H9 (cell line): ENCODE data around the gene CPNE7. TPM values are rescaled to one million over a fixed set of nuclear protein-coding genes. Genes with fewer than 3 reads are reported as not detected.

Source experiments
- DNase-seq: peaks from one replicate; pipeline ENCODE4 v3.0.0-alpha.2; 2017
- H2AFZ ChIP-seq: one replicate; pipeline ENCODE4 v1.6.1; 2013; ENCODE audit warnings: mild to moderate bottlenecking, low read length, control low read depth, moderate library complexity
- H2AK5ac ChIP-seq: 2 replicates; pipeline ENCODE4 v1.6.1; 2013; ENCODE audit warnings: low read length, control low read depth, mixed read lengths; ENCODE audit not compliant: insufficient read length
- H2BK120ac ChIP-seq: one replicate; pipeline ENCODE4 v1.6.1; 2013; ENCODE audit warnings: low read depth, mild to moderate bottlenecking, low read length, control low read depth, inconsistent platforms; ENCODE audit not compliant: poor library complexity, severe bottlenecking
- H2BK12ac ChIP-seq: 2 replicates; pipeline ENCODE4 v1.6.1; 2013; ENCODE audit warnings: low read length, control low read depth, mixed read lengths, low read depth; ENCODE audit not compliant: insufficient read length
- H2BK15ac ChIP-seq: 2 replicates; pipeline ENCODE4 v1.6.1; 2013; ENCODE audit warnings: low read depth, low read length, control low read depth
- H2BK20ac ChIP-seq: one replicate; pipeline ENCODE4 v1.6.1; 2013; ENCODE audit warnings: low read depth, mild to moderate bottlenecking, low read length, control low read depth, inconsistent platforms; ENCODE audit not compliant: poor library complexity, severe bottlenecking
- H2BK5ac ChIP-seq: 2 replicates; pipeline ENCODE4 v1.6.1; 2013; ENCODE audit warnings: low read length, control low read depth, mixed read lengths; ENCODE audit not compliant: insufficient read length
- H3K14ac ChIP-seq: 2 replicates; pipeline ENCODE4 v1.6.1; 2013; ENCODE audit warnings: low read length, control low read depth; ENCODE audit not compliant: insufficient read depth
- H3K18ac ChIP-seq: 2 replicates; pipeline ENCODE4 v1.6.1; 2013; ENCODE audit warnings: low read depth, mild to moderate bottlenecking, mixed read lengths, low read length, control low read depth; ENCODE audit not compliant: insufficient read length
- H3K23ac ChIP-seq: 2 replicates; pipeline ENCODE4 v1.6.1; 2013; ENCODE audit warnings: low read length, control low read depth, mixed read lengths, low read depth; ENCODE audit not compliant: insufficient read length
- H3K23me2 ChIP-seq: 2 replicates; pipeline ENCODE4 v1.6.1; 2013; ENCODE audit warnings: low read depth, mild to moderate bottlenecking, mixed read lengths, low read length, control low read depth; ENCODE audit not compliant: insufficient read length, poor library complexity, severe bottlenecking
- H3K27ac ChIP-seq: 2 replicates; pipeline ENCODE4 v1.5.1; 2013; ENCODE audit warnings: low read length, control low read depth, mixed read lengths, low read depth; ENCODE audit not compliant: insufficient read length
- H3K27me3 ChIP-seq: 2 replicates; pipeline ENCODE4 v1.6.1; 2013; ENCODE audit warnings: low read length, control low read depth, inconsistent platforms; ENCODE audit not compliant: insufficient read depth
- H3K4ac ChIP-seq: 2 replicates; pipeline ENCODE4 v1.6.1; 2013; ENCODE audit warnings: low read depth, mild to moderate bottlenecking, control low read depth, inconsistent platforms, low read length, moderate library complexity
- H3K4me1 ChIP-seq: 2 replicates; pipeline ENCODE4 v1.6.1; 2013; ENCODE audit warnings: low read length, control low read depth, inconsistent platforms; ENCODE audit not compliant: insufficient read depth
- H3K4me2 ChIP-seq: 2 replicates; pipeline ENCODE4 v1.6.1; 2013; ENCODE audit warnings: low read length, control low read depth, mixed read lengths; ENCODE audit not compliant: insufficient read length, insufficient read depth
- H3K56ac ChIP-seq: 2 replicates; pipeline ENCODE4 v1.6.1; 2013; ENCODE audit warnings: low read depth, mild to moderate bottlenecking, mixed read lengths, low read length, control low read depth; ENCODE audit not compliant: insufficient read length
- H3K79me1 ChIP-seq: 2 replicates; pipeline ENCODE4 v1.6.1; 2013; ENCODE audit warnings: low read depth, mild to moderate bottlenecking, moderate library complexity, low read length, control low read depth, inconsistent platforms; ENCODE audit not compliant: insufficient read depth, poor library complexity, severe bottlenecking
- H3K79me2 ChIP-seq: 2 replicates; pipeline ENCODE4 v1.6.1; 2013; ENCODE audit warnings: low read length, control low read depth, inconsistent platforms; ENCODE audit not compliant: insufficient read depth
- H3K9ac ChIP-seq: 2 replicates; pipeline ENCODE4 v1.6.1; 2013; ENCODE audit warnings: low read length, control low read depth, mixed read lengths; ENCODE audit not compliant: insufficient read length; ENCODE audit errors: extremely low read depth
- H3K9me3 ChIP-seq: one replicate; pipeline ENCODE4 v1.6.1; 2013; ENCODE audit warnings: low read depth, low read length, inconsistent platforms; ENCODE audit not compliant: control insufficient read depth
- H3T11ph ChIP-seq: one replicate; pipeline ENCODE4 v1.6.1; 2013; ENCODE audit warnings: mild to moderate bottlenecking, low read length, control low read depth, inconsistent platforms
- H4K20me1 ChIP-seq: one replicate; pipeline ENCODE4 v1.6.1; 2013; ENCODE audit not compliant: control insufficient read depth, insufficient read length, insufficient read depth
- H4K5ac ChIP-seq: 2 replicates; pipeline ENCODE4 v1.6.1; 2013; ENCODE audit warnings: low read depth, mild to moderate bottlenecking, mixed read lengths, low read length, control low read depth; ENCODE audit not compliant: insufficient read length
- H4K8ac ChIP-seq: replicated peaks from 2 replicates; pipeline ENCODE4 v1.6.1; 2013; ENCODE audit warnings: low read length, control low read depth, mixed read lengths, low read depth; ENCODE audit not compliant: insufficient read length
- H4K91ac ChIP-seq: 2 replicates; pipeline ENCODE4 v1.6.1; 2013; ENCODE audit warnings: low read depth, mild to moderate bottlenecking, moderate library complexity, mixed read lengths, low read length, control low read depth; ENCODE audit not compliant: insufficient read length
- H3K27ac Mint-ChIP-seq, 3 experiments: 2 replicates in 2 of 3; 3 replicates in 1 of 3; pipeline ENCODE4 v1.8.0; 2020 to 2021; ENCODE audit warnings: mixed read lengths in 3 of 3, mild to moderate bottlenecking in 1 of 3, moderate library complexity in 1 of 3
- H3K27me3 Mint-ChIP-seq: 2 replicates; pipeline ENCODE4 v1.8.0; 2021; ENCODE audit warnings: low read depth, mild to moderate bottlenecking, moderate library complexity, mixed read lengths
- H3K36me3 Mint-ChIP-seq, 3 experiments: 2 replicates in 2 of 3; 3 replicates in 1 of 3; pipeline ENCODE4 v1.8.0; 2020 to 2021; ENCODE audit warnings: low read depth in 3 of 3, mixed read lengths in 3 of 3; ENCODE audit not compliant: insufficient read depth in 1 of 3
- H3K4me1 Mint-ChIP-seq, 2 experiments: 2 replicates each; pipeline ENCODE4 v1.8.0; 2020; ENCODE audit warnings: mixed read lengths in 2 of 2
- H3K4me3 Mint-ChIP-seq, 2 experiments: 2 replicates in 1 of 2; 3 replicates in 1 of 2; pipeline ENCODE4 v1.8.0; 2020 to 2021; ENCODE audit warnings: mild to moderate bottlenecking in 2 of 2, mixed read lengths in 2 of 2, moderate library complexity in 1 of 2
- H3K9me3 Mint-ChIP-seq, 2 experiments: 2 replicates in 1 of 2; 3 replicates in 1 of 2; pipeline ENCODE4 v1.8.0; 2020; ENCODE audit warnings: mild to moderate bottlenecking in 2 of 2, mixed read lengths in 2 of 2, moderate library complexity in 1 of 2
- WGBS: extraction: QIAGEN DNeasy Blood & Tissue Kit; methylation state at CpG from one replicate; pipeline ENCODE4 v1.1.7; 2013; ENCODE audit warnings: missing lambda C conversion rate, low lambda C conversion rate, mixed read lengths; ENCODE audit not compliant: insufficient read length; ENCODE audit errors: extremely low coverage; 5-methylcytosine and 5-hydroxymethylcytosine counted together
- total RNA-seq: library from RNA; stranded (reverse); gene quantifications from 2 replicates; pipeline ENCODE4 v1.2.1, GENCODE V29; 2021
- TF ChIP-seq, protein P1 (sequence below): fragments of 200-600 bp; sonication (generic); conservative IDR thresholded peaks from 3 replicates; pipeline ENCODE4 v1.8.0; 2021; ENCODE audit warnings: antibody characterized with exemption, mild to moderate bottlenecking

CPNE7 gene
- total RNA-seq, 1 experiment from 2014 or later: 23.4 TPM

DNA sequence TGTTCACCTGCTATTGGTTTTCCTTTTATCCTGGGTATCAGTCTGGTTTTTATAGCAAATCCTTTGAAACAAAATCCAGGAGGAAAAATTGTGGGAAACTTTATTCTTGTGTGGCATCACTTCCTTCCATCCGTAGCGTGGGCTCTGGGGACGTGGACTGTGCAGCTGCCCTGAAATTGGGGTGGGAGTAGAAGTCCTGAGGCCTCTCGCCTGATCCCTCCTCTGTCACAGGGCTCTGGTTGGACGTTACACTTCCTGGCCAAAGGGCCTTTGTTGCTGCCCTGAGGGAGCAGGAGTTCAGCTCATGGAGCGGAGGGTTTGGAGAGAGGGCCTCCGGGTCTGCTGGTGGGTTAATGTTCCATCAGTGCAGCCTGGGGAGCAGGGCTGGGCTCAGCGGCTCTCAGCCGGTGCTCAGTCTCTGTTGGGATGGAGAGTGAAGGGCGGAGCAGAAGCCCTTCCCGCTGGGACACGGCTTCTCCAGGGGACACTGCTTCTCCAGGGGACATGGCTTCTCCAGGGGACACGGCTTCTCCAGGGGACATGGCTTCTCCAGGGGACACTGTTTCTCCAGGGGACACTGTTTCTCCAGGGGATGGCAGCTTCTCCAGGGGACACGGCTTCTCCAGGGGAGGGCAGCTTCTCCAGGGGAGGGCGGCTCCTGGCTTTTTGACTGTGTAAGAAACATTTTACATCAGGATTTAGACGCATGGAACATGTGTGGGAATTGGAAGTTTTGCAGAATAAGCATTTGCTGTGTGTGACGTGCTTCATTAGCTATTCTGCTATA is 30.3 kb upstream of the CPNE7 start:
- H2BK120ac ChIP-seq: no peak overlapping the region
- no peak overlapping the region for H2BK15ac ChIP-seq
- H3K4me1 Mint-ChIP-seq: no peaks in the 10 kb centered on the region
- no peak overlapping the region for H3K4me2 ChIP-seq
- no peaks in the 10 kb centered on the region for H3K79me1 ChIP-seq
- H3K4me1 ChIP-seq: no peaks in the 10 kb centered on the region
- H4K91ac ChIP-seq: no peak overlapping the region
- H3K27me3 Mint-ChIP-seq: no peaks in the 10 kb centered on the region
- TF ChIP-seq, protein P1, sequence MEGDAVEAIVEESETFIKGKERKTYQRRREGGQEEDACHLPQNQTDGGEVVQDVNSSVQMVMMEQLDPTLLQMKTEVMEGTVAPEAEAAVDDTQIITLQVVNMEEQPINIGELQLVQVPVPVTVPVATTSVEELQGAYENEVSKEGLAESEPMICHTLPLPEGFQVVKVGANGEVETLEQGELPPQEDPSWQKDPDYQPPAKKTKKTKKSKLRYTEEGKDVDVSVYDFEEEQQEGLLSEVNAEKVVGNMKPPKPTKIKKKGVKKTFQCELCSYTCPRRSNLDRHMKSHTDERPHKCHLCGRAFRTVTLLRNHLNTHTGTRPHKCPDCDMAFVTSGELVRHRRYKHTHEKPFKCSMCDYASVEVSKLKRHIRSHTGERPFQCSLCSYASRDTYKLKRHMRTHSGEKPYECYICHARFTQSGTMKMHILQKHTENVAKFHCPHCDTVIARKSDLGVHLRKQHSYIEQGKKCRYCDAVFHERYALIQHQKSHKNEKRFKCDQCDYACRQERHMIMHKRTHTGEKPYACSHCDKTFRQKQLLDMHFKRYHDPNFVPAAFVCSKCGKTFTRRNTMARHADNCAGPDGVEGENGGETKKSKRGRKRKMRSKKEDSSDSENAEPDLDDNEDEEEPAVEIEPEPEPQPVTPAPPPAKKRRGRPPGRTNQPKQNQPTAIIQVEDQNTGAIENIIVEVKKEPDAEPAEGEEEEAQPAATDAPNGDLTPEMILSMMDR: no peak
- H3K27ac Mint-ChIP-seq: peak overlapping the region in 1 of 3 experiments; percentile 40; a peak in 2 of 7 replicates
- no peaks in the 10 kb centered on the region for H3K23me2 ChIP-seq
- no peak overlapping the region for H3K4me3 Mint-ChIP-seq
- no peak overlapping the region for H2BK5ac ChIP-seq
- peaks cover 15 to 68% (median 67%) of the 10 kb centered on the region in 3 experiments; a peak in 5 of 7 replicates for H3K36me3 Mint-ChIP-seq
- H3T11ph ChIP-seq: no peak overlapping the region
- H3K56ac ChIP-seq: no peak overlapping the region
- H3K9ac ChIP-seq: no peak overlapping the region
- WGBS: no CpG with 5 or more reads among the region's 17 CpGs
- no peak overlapping the region for H2BK20ac ChIP-seq
- H3K9me3 ChIP-seq: no peaks in the 10 kb centered on the region
- no peak overlapping the region for H2AK5ac ChIP-seq
- no peak overlapping the region for H2AFZ ChIP-seq
- H3K27ac ChIP-seq: no peak overlapping the region
- H3K9me3 Mint-ChIP-seq: no peaks in the 10 kb centered on the region
- no peak overlapping the region for H3K4ac ChIP-seq
- H3K27me3 ChIP-seq: no peaks in the 10 kb centered on the region
- H4K20me1 ChIP-seq: no peaks in the 10 kb centered on the region
- no peak overlapping the region for H3K23ac ChIP-seq
- DNase-seq: no peak
- no peak overlapping the region for H3K18ac ChIP-seq
- no peaks in the 10 kb centered on the region for H3K79me2 ChIP-seq
- H4K5ac ChIP-seq: no peak overlapping the region
- H4K8ac ChIP-seq: no peak overlapping the region
- H2BK12ac ChIP-seq: no peak overlapping the region
- no peak overlapping the region for H3K14ac ChIP-seq
